ENCODE results near the gene PRMT1. TPM values are rescaled to one million over a fixed set of nuclear protein-coding genes. Genes with fewer than 3 reads are reported as not detected.

The PRMT1 gene
- total and polyA plus RNA-seq, 9 of the 15 experiments (the other 6 are each of a cell fraction or from before 2014, with no cell fraction given): 13.3 to 464 (median 326) TPM

- TF ChIP-seq RBM15 (IDR thresholded peaks at IDR 0.05; ENCODE audit: insufficient read depth, low read length): no peak
- TF ChIP-seq DPF2 (IDR thresholded peaks at IDR 0.05): peak; percentile 28; the same call in 1 of the 2 replicates
- no peak for TF ChIP-seq HDAC6 (IDR thresholded peaks at IDR 0.05; ENCODE audit: low read depth, low read length)
- no peak for TF ChIP-seq ZNF3 (CRISPR knock-in tag; IDR thresholded peaks at IDR 0.05)
- TF ChIP-seq RNF2 (IDR thresholded peaks at IDR 0.05): peak; percentile 50; the same call in 1 of the 2 replicates
- TF ChIP-seq POLR2G (IDR thresholded peaks at IDR 0.05; ENCODE audit: low read depth, low read length): peak; percentile 98
- TF ChIP-seq ETV1 (tag; conservative IDR thresholded peaks at IDR 0.05; ENCODE audit: low read depth): peak; percentile 90
- no peak for TF ChIP-seq NR0B1 (IDR thresholded peaks at IDR 0.05; ENCODE audit: partially characterized antibody)
- no peak for TF ChIP-seq ZNF175 (CRISPR knock-in tag; IDR thresholded peaks at IDR 0.05; ENCODE audit: low read depth)
- TF ChIP-seq ZNF197 (CRISPR knock-in tag; IDR thresholded peaks at IDR 0.05; ENCODE audit: low read depth): no peak
- TF ChIP-seq PTRF (tag; IDR thresholded peaks at IDR 0.05): no peak
- no peak for TF ChIP-seq NFE2L1 (tag; IDR thresholded peaks at IDR 0.05; ENCODE audit: borderline replicate concordance, low read depth)
- TF ChIP-seq IRF2 (CRISPR knock-in tag; IDR thresholded peaks at IDR 0.05): no peak
- TF ChIP-seq MGA (IDR thresholded peaks at IDR 0.05): no peak
Observed at GRCh38 chr19:49677231-49677900, at the start of gene PRMT1 (continued).
